GM12872 (cell line): ENCODE data around the gene SLC2A14.

Source experiments
- TF ChIP-seq, protein P1 (sequence below): IDR thresholded peaks from 3 replicates; pipeline ENCODE4 v1.5.1; 2011; ENCODE audit warnings: low read depth, mild to moderate bottlenecking, low read length, moderate library complexity; ENCODE audit not compliant: insufficient read depth

Gene SLC2A14

DNA sequence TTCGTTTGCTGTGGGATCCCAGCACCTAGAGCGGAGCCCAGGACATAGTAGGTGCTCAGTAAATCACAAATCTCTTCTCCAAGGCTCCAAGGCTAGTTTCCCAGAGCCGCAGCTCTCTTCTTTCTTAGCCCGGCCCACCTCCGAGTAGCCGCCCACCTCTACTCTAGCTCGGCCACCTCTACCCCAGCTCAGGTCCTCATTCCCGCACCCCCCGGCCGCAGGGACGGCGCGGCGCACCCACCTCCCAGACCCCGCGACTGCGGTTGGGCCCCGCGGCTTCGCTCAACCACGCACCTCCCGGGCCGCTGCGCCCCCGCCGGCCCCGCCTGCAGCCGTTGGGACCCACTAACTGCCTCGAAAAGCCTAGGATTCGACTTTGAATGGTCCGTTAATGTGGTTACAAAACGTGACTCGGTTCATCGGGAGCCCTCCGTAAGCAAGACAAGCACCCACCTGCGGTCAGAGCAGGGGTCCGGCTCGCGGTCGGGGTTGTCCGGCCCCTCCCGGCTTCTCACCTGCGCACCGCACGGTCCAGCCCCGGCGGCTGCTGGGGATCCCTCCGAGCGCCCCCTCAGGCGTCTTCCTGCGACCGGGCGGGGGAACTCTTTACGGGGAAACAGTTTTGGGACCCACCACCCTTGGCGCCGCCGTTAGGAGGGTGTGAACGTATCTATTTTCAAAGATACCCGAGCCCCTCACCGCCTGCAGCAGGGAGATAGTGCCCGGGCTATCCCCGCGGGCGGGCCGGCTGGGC is at the start of gene SLC2A14:
TSS of gene SLC2A14 (minus strand) at position 350 of the 754 bp plus-strand sequence. CDS start 3,035 bp downstream, outside the sequence.
- TF ChIP-seq, protein P1, sequence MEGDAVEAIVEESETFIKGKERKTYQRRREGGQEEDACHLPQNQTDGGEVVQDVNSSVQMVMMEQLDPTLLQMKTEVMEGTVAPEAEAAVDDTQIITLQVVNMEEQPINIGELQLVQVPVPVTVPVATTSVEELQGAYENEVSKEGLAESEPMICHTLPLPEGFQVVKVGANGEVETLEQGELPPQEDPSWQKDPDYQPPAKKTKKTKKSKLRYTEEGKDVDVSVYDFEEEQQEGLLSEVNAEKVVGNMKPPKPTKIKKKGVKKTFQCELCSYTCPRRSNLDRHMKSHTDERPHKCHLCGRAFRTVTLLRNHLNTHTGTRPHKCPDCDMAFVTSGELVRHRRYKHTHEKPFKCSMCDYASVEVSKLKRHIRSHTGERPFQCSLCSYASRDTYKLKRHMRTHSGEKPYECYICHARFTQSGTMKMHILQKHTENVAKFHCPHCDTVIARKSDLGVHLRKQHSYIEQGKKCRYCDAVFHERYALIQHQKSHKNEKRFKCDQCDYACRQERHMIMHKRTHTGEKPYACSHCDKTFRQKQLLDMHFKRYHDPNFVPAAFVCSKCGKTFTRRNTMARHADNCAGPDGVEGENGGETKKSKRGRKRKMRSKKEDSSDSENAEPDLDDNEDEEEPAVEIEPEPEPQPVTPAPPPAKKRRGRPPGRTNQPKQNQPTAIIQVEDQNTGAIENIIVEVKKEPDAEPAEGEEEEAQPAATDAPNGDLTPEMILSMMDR = no peak

DNA sequence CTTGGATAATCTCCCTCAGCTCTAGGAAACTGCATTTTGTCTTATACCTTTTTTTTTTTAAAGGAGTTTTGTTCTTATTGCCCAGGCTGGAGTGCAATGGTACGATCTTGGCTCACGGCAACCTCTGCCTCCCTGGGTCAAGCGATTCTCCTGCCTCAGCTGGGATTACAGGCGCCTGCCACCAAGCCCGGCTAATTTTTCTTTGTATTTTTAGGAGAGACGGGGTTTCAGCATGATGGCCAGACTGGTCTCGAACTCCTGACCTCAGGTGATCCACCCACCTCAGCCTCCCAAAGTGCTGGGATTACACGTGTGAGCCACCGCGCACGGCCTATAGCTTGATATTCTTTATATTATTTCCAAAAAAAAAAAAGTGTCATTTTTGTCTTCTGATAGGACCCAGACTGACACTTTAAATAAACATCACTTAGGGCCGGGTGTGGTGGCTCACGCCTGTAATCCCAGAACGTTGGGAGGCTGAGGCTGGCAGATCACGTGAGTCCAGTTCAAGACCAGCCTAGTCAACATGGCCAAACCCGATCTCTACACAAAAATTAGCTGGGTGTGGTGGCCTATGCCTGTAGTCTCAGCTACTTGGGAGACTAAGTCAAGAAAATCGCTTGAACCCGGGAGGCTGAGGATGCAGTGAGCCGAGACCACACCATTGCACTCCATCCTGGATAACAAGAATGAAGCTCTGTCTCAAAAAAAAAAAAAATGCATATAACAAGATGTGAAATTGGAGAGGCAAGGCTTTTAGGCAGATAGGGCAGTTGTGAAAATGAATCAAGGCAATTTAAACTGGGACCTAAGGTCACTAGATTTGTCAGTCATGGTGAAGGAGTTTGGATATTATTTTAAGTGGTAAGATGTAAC is 44.9 kb upstream of the SLC2A14 start:
- TF ChIP-seq, protein P1 = no peak

DNA sequence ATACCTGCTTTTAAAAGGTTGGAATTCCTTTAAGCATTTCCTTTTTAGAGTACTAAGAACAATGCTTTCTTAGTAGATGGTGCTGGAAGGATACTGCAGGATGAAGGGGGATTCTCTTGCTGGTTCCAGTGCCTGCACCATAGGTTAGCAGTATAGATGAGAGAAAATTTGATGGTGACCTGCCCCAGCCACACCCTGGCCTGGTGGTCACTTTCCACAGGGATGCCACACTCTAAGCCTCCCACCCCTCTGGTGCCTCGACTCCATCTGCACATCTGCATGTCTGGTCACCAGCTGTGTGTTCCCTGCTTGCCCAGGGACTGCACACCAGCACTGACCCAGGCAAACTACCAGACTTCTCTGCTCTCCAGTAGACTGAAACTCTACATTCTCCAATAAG is 44.2 kb upstream of the SLC2A14 start:
- TF ChIP-seq, protein P1 = no peak

DNA sequence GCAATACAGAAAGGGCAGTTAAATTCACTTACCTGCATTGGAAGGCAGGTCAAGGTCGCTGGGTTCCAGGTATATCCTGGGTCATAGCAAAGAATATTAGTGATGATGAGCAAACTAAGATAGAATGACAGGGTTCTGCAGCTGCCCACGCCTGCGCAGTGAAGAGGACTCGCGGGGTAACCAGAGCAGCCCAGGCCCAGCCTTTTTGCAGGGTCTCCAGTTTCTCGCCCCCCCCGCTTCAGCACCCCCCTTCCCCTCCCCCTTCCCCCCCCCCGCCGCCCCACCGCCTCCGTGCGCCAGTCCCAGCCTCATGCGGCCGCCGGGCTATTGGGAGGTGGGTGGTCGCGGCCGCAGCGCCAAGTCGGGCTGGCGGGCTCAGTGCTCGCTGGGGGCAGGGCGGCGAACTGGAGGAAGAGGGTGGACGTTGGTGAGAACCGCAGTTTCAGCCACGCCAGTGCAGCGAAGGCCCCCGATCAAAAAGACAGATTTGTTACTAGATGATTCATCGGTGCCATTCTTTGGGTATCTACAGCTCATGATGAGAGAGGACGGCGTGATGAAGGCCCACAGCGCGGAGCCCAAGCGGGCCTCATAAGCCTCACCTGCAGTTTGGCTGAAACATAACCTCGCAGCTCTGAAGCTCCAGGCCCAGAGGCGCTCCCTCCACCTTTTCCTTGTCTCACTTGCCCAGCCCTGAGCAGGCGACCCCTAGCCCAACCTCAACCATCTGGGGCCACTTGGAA is 43.1 kb upstream of the SLC2A14 start:
- TF ChIP-seq, protein P1 = no peak

DNA sequence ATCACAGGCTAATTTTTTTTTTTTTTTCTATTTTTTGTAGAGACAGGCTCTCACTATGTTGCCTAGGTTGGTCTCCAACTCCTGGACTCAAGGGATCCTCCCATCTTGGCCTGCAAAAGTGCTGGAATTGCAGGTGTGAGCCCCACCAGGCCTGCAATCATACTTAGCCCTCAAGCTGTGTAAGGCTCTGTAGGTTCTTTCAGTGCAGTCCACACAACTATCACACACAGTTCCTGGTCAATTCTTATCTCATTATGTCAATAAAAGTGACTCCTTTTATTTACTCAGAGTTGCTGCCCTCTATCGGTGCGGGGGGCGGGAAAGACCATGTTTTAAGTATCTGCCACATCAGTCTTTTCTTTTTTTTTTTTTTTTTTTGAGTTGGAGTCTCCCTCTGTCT is 34.3 kb upstream of the SLC2A14 start:
- TF ChIP-seq, protein P1 = peak; percentile 25; the same call in 2 of the 3 replicates

DNA sequence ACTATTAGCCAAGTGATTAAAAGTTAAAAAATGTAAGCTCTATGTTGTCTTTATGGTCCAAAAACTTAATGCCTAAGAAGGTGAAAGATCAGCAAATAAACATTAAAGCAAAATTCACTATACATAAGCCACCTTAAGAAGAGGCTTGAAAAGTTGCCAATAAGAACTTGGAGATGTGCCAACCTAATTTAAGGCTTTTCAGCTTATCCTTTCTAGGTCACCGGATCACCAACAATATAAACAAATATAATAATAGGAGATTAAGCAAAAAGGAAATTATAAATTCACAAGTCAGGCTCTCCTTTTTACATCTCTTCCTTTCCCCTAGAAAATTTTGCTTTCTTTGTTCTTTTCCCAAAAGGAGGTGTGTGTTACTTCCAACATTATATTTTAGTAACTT is 32.4 kb upstream of the SLC2A14 start:
- TF ChIP-seq, protein P1 = no peak

DNA sequence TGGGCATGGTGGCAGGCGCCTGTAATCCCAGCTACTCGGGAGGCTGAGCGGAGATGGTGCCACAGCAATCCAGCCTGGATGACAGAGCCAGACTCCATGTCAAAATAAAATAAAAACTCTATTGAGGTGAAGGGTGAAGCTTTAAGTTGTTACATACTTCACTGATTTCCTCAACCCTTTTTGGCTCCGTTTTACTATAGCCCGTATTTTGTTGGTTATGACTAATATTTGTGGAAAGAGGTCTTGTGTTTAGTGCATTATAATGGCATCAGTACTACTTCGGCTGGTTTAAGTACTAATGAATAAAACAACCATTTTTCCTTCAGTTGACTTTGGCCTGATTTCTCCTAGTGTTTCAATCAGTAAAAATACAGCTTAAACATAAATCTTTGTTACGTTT is 27.0 kb upstream of the SLC2A14 start:
- TF ChIP-seq, protein P1 = no peak
